Fibroblast of lung (primary cell): ENCODE data around the gene CNDP2. TPM values are rescaled to one million over a fixed set of nuclear protein-coding genes. Genes with fewer than 3 reads are reported as not detected.

ENCODE experiments used
- DNase-seq, 2 donors: peaks; one replicate each; pipeline versions ENCODE4 v3.0.0 to v3.0.0-alpha.2; 2010; ENCODE audit warnings: low read depth in 2 of 2
- H2AFZ ChIP-seq: 2 replicates; pipeline ENCODE4 v1.5.1; 2012; ENCODE audit warnings: low read length, control low read depth, inconsistent platforms
- H3K27ac ChIP-seq: 2 replicates; pipeline ENCODE4 v1.5.1; 2011; ENCODE audit warnings: low read length, control low read depth; ENCODE audit not compliant: insufficient read depth
- H3K27me3 ChIP-seq: 2 replicates; pipeline ENCODE4 v1.5.1; 2011; ENCODE audit warnings: mild to moderate bottlenecking, low read length; ENCODE audit not compliant: control insufficient read depth, insufficient read depth
- H3K36me3 ChIP-seq: 2 replicates; pipeline ENCODE4 v1.5.1; 2011; ENCODE audit warnings: low read length; ENCODE audit not compliant: control insufficient read depth, insufficient read depth
- H3K4me1 ChIP-seq: 2 replicates; pipeline ENCODE4 v1.5.1; 2011; ENCODE audit warnings: low read length; ENCODE audit not compliant: control insufficient read depth, insufficient read depth; ENCODE audit errors: extremely low read depth
- H3K4me2 ChIP-seq: 2 replicates; pipeline ENCODE4 v1.5.1; 2011; ENCODE audit warnings: low read length, control low read depth; ENCODE audit not compliant: insufficient read depth; ENCODE audit errors: extremely low read depth
- H3K4me3 ChIP-seq, 4 experiments: fragments of 200-600 bp in 1 of 4; sonication (generic) in 1 of 4; replicated peaks in 1 of 4; 2 replicates each; pipeline ENCODE4 v1.5.1; 2011 to 2016; ENCODE audit warnings: low read length in 4 of 4, low read depth in 3 of 4, mild to moderate bottlenecking in 3 of 4, control low read depth in 2 of 4, inconsistent platforms in 1 of 4, mixed read lengths in 1 of 4; ENCODE audit not compliant: insufficient read depth in 1 of 4; ENCODE audit errors: control extremely low read depth in 1 of 4
- H3K79me2 ChIP-seq: 2 replicates; pipeline ENCODE4 v1.5.1; 2012; ENCODE audit warnings: mild to moderate bottlenecking, low read length, inconsistent platforms; ENCODE audit not compliant: control insufficient read depth, insufficient read depth
- H3K9ac ChIP-seq: 2 replicates; pipeline ENCODE4 v1.5.1; 2011; ENCODE audit warnings: mild to moderate bottlenecking, low read length, control low read depth; ENCODE audit not compliant: insufficient read depth
- H3K9me3 ChIP-seq: 2 replicates; pipeline ENCODE4 v1.5.1; 2012; ENCODE audit warnings: low read depth, low read length; ENCODE audit not compliant: control insufficient read depth, insufficient read depth
- H4K20me1 ChIP-seq: 2 replicates; pipeline ENCODE4 v1.5.1; 2011; ENCODE audit warnings: low read length; ENCODE audit not compliant: control insufficient read depth, insufficient read depth; ENCODE audit errors: extremely low read depth
- CTCF ChIP-seq, 2 donors: IDR thresholded peaks in 1 of 2; conservative IDR thresholded peaks in 1 of 2; 1 replicate in 1 of 2; 2 replicates in 1 of 2; pipeline ENCODE4 v1.5.1; 2011 to 2012; ENCODE audit warnings: low read length in 2 of 2, control low read depth in 1 of 2, inconsistent platforms in 1 of 2, low read depth in 1 of 2, mild to moderate bottlenecking in 1 of 2
- EZH2 ChIP-seq: IDR thresholded peaks from 2 replicates; pipeline ENCODE4 v1.5.1; 2012; ENCODE audit warnings: low read length, control low read depth, mild to moderate bottlenecking; ENCODE audit errors: missing control alignments
- polyA plus RNA-seq, 2 donors: library from polyadenylated mRNA; depleted of rRNA in 1 of 2; stranded (reverse) in 1 of 2; unstranded in 1 of 2; fragments of >200 nt; gene quantifications; 2 replicates each; pipeline ENCODE4 v1.2.1, GENCODE V29; 2011 to 2012; ENCODE audit warnings: missing spikeins in 1 of 2
- total RNA-seq: library from RNA; depleted of rRNA; stranded (reverse); fragments of >200 nt; gene quantifications from 2 replicates; pipeline ENCODE4 v1.2.1, GENCODE V29; 2014

Gene CNDP2
- total and polyA plus RNA-seq, 2 donors (not counting 1 experiment from before 2014, with no cell fraction given): 41.8 to 69.8 TPM

GRCh38 chr18:74447404-74448152, 48.6 kb upstream of the CNDP2 start:
- DNase-seq: no peak
- Histone ChIP-seq H4K20me1 (no peaks in the 10 kb centered on the region), H3K9me3 (no peaks in the 10 kb centered on the region), H3K4me2 (no peak overlapping the region), H3K36me3 (no peaks in the 10 kb centered on the region), H3K4me3 (no peak overlapping the region), H2AFZ (no peak overlapping the region), H3K27me3 (no peaks in the 10 kb centered on the region), H3K4me1 (no peaks in the 10 kb centered on the region), H3K27ac (no peak overlapping the region), H3K79me2 (no peaks in the 10 kb centered on the region), H3K9ac (no peak overlapping the region)
- no peak for TF ChIP-seq EZH2
- no peak for TF ChIP-seq CTCF (conservative IDR thresholded peaks at IDR 0.05 in 1 of 2, IDR thresholded peaks at IDR 0.05 in 1 of 2; ENCODE audit: low read depth in 1 of 2, low read length in 2 of 2)

GRCh38 chr18:74450626-74451025, 45.5 kb upstream of the CNDP2 start:
- Histone ChIP-seq H4K20me1 (no peaks in the 10 kb centered on the region), H3K9ac (no peak overlapping the region), H3K9me3 (no peaks in the 10 kb centered on the region), H3K27ac (no peak overlapping the region), H3K27me3 (no peaks in the 10 kb centered on the region), H3K4me3 (no peak overlapping the region), H3K36me3 (no peaks in the 10 kb centered on the region), H2AFZ (no peak overlapping the region), H3K4me1 (no peaks in the 10 kb centered on the region), H3K4me2 (no peak overlapping the region), H3K79me2 (no peaks in the 10 kb centered on the region)
- DNase-seq: no peak
- no peak for TF ChIP-seq EZH2
- TF ChIP-seq CTCF (conservative IDR thresholded peaks at IDR 0.05 in 1 of 2, IDR thresholded peaks at IDR 0.05 in 1 of 2; ENCODE audit: low read depth in 1 of 2, low read length in 2 of 2): no peak

- Histone ChIP-seq H3K4me3 (no peak overlapping the region), H3K4me2 (no peak overlapping the region), H2AFZ (no peak overlapping the region), H3K79me2 (no peaks in the 10 kb centered on the region), H3K9ac (no peak overlapping the region), H3K27me3 (peaks cover under 1% of the 10 kb centered on the region), H3K36me3 (no peaks in the 10 kb centered on the region), H3K27ac (no peak overlapping the region), H3K4me1 (no peaks in the 10 kb centered on the region), H3K9me3 (no peaks in the 10 kb centered on the region), H4K20me1 (no peaks in the 10 kb centered on the region)
- TF ChIP-seq EZH2: no peak
- TF ChIP-seq CTCF (conservative IDR thresholded peaks at IDR 0.05 in 1 of 2, IDR thresholded peaks at IDR 0.05 in 1 of 2; ENCODE audit: low read depth in 1 of 2, low read length in 2 of 2): no peak
- DNase-seq: no peak
Measured at GRCh38 chr18:74451148-74451547, 45.0 kb upstream of the CNDP2 start.
